Trophoblast cell (in vitro differentiated cells and primary cell): Measurements from ENCODE around the gene ST6GALNAC3.

Experiments
- DNase-seq, 2 donors: peaks; one replicate each; pipeline ENCODE4 v3.0.0-alpha.2; 2016
- H2AFZ ChIP-seq: 2 replicates; pipeline ENCODE4 v1.6.1; 2013; ENCODE audit warnings: low read length, moderate library complexity, mild to moderate bottlenecking; ENCODE audit not compliant: insufficient read depth, poor library complexity
- H2AK5ac ChIP-seq: 2 replicates; pipeline ENCODE4 v1.6.1; 2013; ENCODE audit warnings: mild to moderate bottlenecking, low read length
- H2BK120ac ChIP-seq: 2 replicates; pipeline ENCODE4 v1.6.1; 2013; ENCODE audit warnings: low read length, mild to moderate bottlenecking, moderate library complexity; ENCODE audit not compliant: insufficient read depth, poor library complexity
- H2BK12ac ChIP-seq: 2 replicates; pipeline ENCODE4 v1.6.1; 2013; ENCODE audit warnings: mild to moderate bottlenecking, low read length, moderate library complexity
- H2BK5ac ChIP-seq: 2 replicates; pipeline ENCODE4 v1.6.1; 2013; ENCODE audit warnings: low read length, low read depth, moderate library complexity, mild to moderate bottlenecking; ENCODE audit not compliant: poor library complexity
- H3K14ac ChIP-seq: 2 replicates; pipeline ENCODE4 v1.6.1; 2013; ENCODE audit warnings: mild to moderate bottlenecking, low read length
- H3K18ac ChIP-seq: 2 replicates; pipeline ENCODE4 v1.6.1; 2013; ENCODE audit warnings: mild to moderate bottlenecking, low read length
- H3K23ac ChIP-seq: 2 replicates; pipeline ENCODE4 v1.6.1; 2013; ENCODE audit warnings: low read length
- H3K27ac ChIP-seq: 2 replicates; pipeline ENCODE4 v1.5.1; 2013; ENCODE audit warnings: low read depth, mild to moderate bottlenecking, inconsistent platforms, low read length, moderate library complexity
- H3K27me3 ChIP-seq: 2 replicates; pipeline ENCODE4 v1.6.1; 2013; ENCODE audit warnings: inconsistent platforms, mild to moderate bottlenecking, low read length, moderate library complexity; ENCODE audit not compliant: insufficient read depth
- H3K36me3 ChIP-seq, 2 experiments: 1 replicate in 1 of 2; 2 replicates in 1 of 2; pipeline ENCODE4 v1.6.1; 2013; ENCODE audit warnings: low read length in 2 of 2, mild to moderate bottlenecking in 2 of 2, moderate library complexity in 1 of 2; ENCODE audit not compliant: insufficient read depth in 2 of 2, control insufficient read depth in 1 of 2
- H3K4ac ChIP-seq: 2 replicates; pipeline ENCODE4 v1.6.1; 2013; ENCODE audit warnings: low read depth, mild to moderate bottlenecking, low read length, moderate library complexity
- H3K4me1 ChIP-seq, 2 experiments: 1 replicate in 1 of 2; 2 replicates in 1 of 2; pipeline ENCODE4 v1.6.1; 2013; ENCODE audit warnings: low read length in 2 of 2, mild to moderate bottlenecking in 2 of 2, moderate library complexity in 1 of 2; ENCODE audit not compliant: insufficient read depth in 2 of 2, control insufficient read depth in 1 of 2
- H3K4me2 ChIP-seq: 2 replicates; pipeline ENCODE4 v1.6.1; 2013; ENCODE audit warnings: inconsistent platforms, mild to moderate bottlenecking, low read length, moderate library complexity
- H3K4me3 ChIP-seq: 2 replicates; pipeline ENCODE4 v1.5.1; 2013; ENCODE audit warnings: mild to moderate bottlenecking, low read depth, low read length, inconsistent platforms
- H3K79me1 ChIP-seq: one replicate; pipeline ENCODE4 v1.6.1; 2013; ENCODE audit warnings: low read length
- H3K79me2 ChIP-seq: 2 replicates; pipeline ENCODE4 v1.6.1; 2013; ENCODE audit warnings: low read length, mild to moderate bottlenecking; ENCODE audit not compliant: control insufficient read depth, insufficient read depth, poor library complexity
- H3K9ac ChIP-seq: 2 replicates; pipeline ENCODE4 v1.6.1; 2013; ENCODE audit warnings: mild to moderate bottlenecking, low read length
- H3K9me3 ChIP-seq: 2 replicates; pipeline ENCODE4 v1.6.1; 2013; ENCODE audit warnings: low read depth, mild to moderate bottlenecking, control low read depth, inconsistent platforms, low read length; ENCODE audit not compliant: insufficient read depth
- H4K12ac ChIP-seq: 2 replicates; pipeline ENCODE4 v1.6.1; 2013; ENCODE audit warnings: low read depth, mild to moderate bottlenecking, low read length, moderate library complexity
- H4K8ac ChIP-seq: 2 replicates; pipeline ENCODE4 v1.6.1; 2013; ENCODE audit warnings: low read depth, mild to moderate bottlenecking, low read length, moderate library complexity
- H4K91ac ChIP-seq: one replicate; pipeline ENCODE4 v1.6.1; 2013; ENCODE audit warnings: low read depth, mild to moderate bottlenecking, low read length, moderate library complexity
- WGBS: extraction: QIAGEN DNeasy Blood & Tissue Kit; methylation state at CpG from one replicate; pipeline ENCODE4 v1.1.7; 2013; ENCODE audit warnings: missing lambda C conversion rate; ENCODE audit not compliant: insufficient read length, insufficient coverage; ENCODE audit errors: extremely low coverage; 5-methylcytosine and 5-hydroxymethylcytosine counted together

Gene ST6GALNAC3

GRCh38 chr1:76293831-76294230 lies 219.3 kb downstream of the ST6GALNAC3 start:
- no peak overlapping the region for H3K4me2 ChIP-seq

GRCh38 chr1:76294482-76295194 lies 220.1 kb downstream of the ST6GALNAC3 start:
- no CpG with 5 or more reads among the region's 5 CpGs for WGBS
- Histone ChIP-seq H3K23ac (no peak overlapping the region), H3K27me3 (no peaks in the 10 kb centered on the region), H3K18ac (no peak overlapping the region), H2BK5ac (no peak overlapping the region), H3K4me2 (no peak overlapping the region), H3K9me3 (no peaks in the 10 kb centered on the region), H4K8ac (no peak overlapping the region), H3K14ac (no peak overlapping the region), H2AFZ (no peak overlapping the region), H3K4me3 (no peak overlapping the region), H3K4ac (no peak overlapping the region), H4K12ac (no peak overlapping the region), H2BK12ac (no peak overlapping the region), H3K36me3 (no peaks in the 10 kb centered on the region), H2AK5ac (no peak overlapping the region), H2BK120ac (no peak overlapping the region), H3K27ac (no peak overlapping the region), H3K79me1 (no peaks in the 10 kb centered on the region), H4K91ac (no peak overlapping the region), H3K4me1 (peaks cover 0 to 2% of the 10 kb centered on the region in 2 experiments), H3K79me2 (no peaks in the 10 kb centered on the region), H3K9ac (no peak overlapping the region)
- DNase-seq: no peak

More at GRCh38 chr1:76293831-76294230, 219.3 kb downstream of the ST6GALNAC3 start:
- no peak for DNase-seq
- Histone ChIP-seq H3K14ac (no peak overlapping the region), H3K4me3 (no peak overlapping the region), H2AFZ (no peak overlapping the region), H3K4me1 (peaks cover 0 to 2% of the 10 kb centered on the region in 2 experiments), H3K27ac (no peak overlapping the region), H3K23ac (no peak overlapping the region), H4K91ac (no peak overlapping the region), H3K79me2 (no peaks in the 10 kb centered on the region), H3K27me3 (no peaks in the 10 kb centered on the region), H3K9me3 (no peaks in the 10 kb centered on the region), H2BK5ac (no peak overlapping the region), H3K36me3 (no peaks in the 10 kb centered on the region), H3K18ac (no peak overlapping the region), H3K4ac (no peak overlapping the region), H3K79me1 (no peaks in the 10 kb centered on the region), H4K12ac (no peak overlapping the region), H4K8ac (no peak overlapping the region), H2BK12ac (no peak overlapping the region), H3K9ac (no peak overlapping the region), H2BK120ac (no peak overlapping the region), H2AK5ac (no peak overlapping the region)
- no CpG with 5 or more reads among the region's 4 CpGs for WGBS

GRCh38 chr1:76298399-76298798 lies 223.9 kb downstream of the ST6GALNAC3 start:
- H2AFZ ChIP-seq: no peak overlapping the region
- H2BK120ac ChIP-seq: no peak overlapping the region
- no peak overlapping the region for H3K23ac ChIP-seq
- H4K12ac ChIP-seq: no peak overlapping the region
- H3K4me2 ChIP-seq: no peak overlapping the region
- H3K27me3 ChIP-seq: no peaks in the 10 kb centered on the region
- no peak overlapping the region for H3K27ac ChIP-seq
- no peak overlapping the region for H2BK5ac ChIP-seq
- H3K79me2 ChIP-seq: no peaks in the 10 kb centered on the region
- no peaks in the 10 kb centered on the region for H3K36me3 ChIP-seq
- H3K4ac ChIP-seq: no peak overlapping the region
- no peaks in the 10 kb centered on the region for H3K9me3 ChIP-seq
- no peak overlapping the region for H3K18ac ChIP-seq
- no CpG with 5 or more reads among the region's 4 CpGs for WGBS
- H2BK12ac ChIP-seq: no peak overlapping the region
- DNase-seq: peak in 1 of 2 donors; percentile 28
- H3K4me1 ChIP-seq: no peaks in the 10 kb centered on the region
- H2AK5ac ChIP-seq: no peak overlapping the region
- no peak overlapping the region for H3K9ac ChIP-seq
- no peak overlapping the region for H4K8ac ChIP-seq
- no peak overlapping the region for H3K14ac ChIP-seq
- no peak overlapping the region for H3K4me3 ChIP-seq
- H3K79me1 ChIP-seq: no peaks in the 10 kb centered on the region
- H4K91ac ChIP-seq: no peak overlapping the region

- Histone ChIP-seq H3K4ac (no peak overlapping the region), H2BK12ac (no peak overlapping the region), H3K27ac (no peak overlapping the region), H2AFZ (no peak overlapping the region), H2BK120ac (no peak overlapping the region), H4K8ac (no peak overlapping the region), H3K36me3 (no peaks in the 10 kb centered on the region), H3K9ac (no peak overlapping the region), H3K4me3 (no peak overlapping the region), H3K23ac (no peak overlapping the region), H3K14ac (no peak overlapping the region), H3K4me2 (no peak overlapping the region), H3K79me2 (no peaks in the 10 kb centered on the region), H3K27me3 (no peaks in the 10 kb centered on the region), H4K12ac (no peak overlapping the region), H2BK5ac (no peak overlapping the region), H4K91ac (no peak overlapping the region), H3K18ac (no peak overlapping the region), H3K79me1 (no peaks in the 10 kb centered on the region), H3K4me1 (no peaks in the 10 kb centered on the region), H2AK5ac (no peak overlapping the region), H3K9me3 (no peaks in the 10 kb centered on the region)
- WGBS: no CpG with 5 or more reads among the region's 3 CpGs
- no peak for DNase-seq
Measured at GRCh38 chr1:76299036-76299435, 224.5 kb downstream of the ST6GALNAC3 start.
